NT2/D1 (cell line): ENCODE measurements around the gene YPEL5.

Experiments used
- YY1 ChIP-seq: IDR thresholded peaks from 2 replicates; pipeline ENCODE4 v1.6.1; 2011; ENCODE audit not compliant: insufficient read length, insufficient read depth
- ZNF274 ChIP-seq: IDR thresholded peaks from 2 replicates; pipeline ENCODE4 v1.6.1; 2011; ENCODE audit warnings: mild to moderate bottlenecking, low read depth, low read length

DNA sequence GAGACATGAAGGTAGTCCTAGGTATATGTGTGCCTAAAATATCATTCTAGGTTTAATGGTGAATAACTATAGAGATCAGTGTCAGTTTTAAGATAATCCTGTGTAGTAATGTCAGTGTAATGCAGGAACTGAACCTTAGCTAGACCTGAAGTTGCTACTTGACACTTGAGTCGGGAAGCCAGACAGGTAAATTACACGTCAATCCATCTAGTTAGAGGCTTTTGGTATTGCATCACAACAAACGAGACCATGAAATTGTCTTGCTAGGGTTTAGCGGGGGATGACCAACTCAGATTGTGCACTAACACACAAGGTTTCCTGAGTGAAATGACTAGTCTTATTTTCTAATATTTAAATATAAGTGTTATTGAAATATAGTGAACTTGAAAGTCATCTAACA, 2.0 kb downstream of the YPEL5 start:
- TF ChIP-seq ZNF274: no peak
- no peak for TF ChIP-seq YY1
